Smooth muscle cell (in vitro differentiated cells): ENCODE data around the gene PRPF6. TPM values are rescaled to one million over a fixed set of nuclear protein-coding genes. Genes with fewer than 3 reads are reported as not detected.

Experiments
- DNase-seq: peaks from one replicate; lab custom pipeline; 2025; ENCODE audit not compliant: unreplicated experiment; lab: John Stamatoyannopoulos, UW
- H2AFZ ChIP-seq: fragments of 200-600 bp; sonication (generic); 2 replicates; pipeline ENCODE4 v1.6.0; 2016; ENCODE audit warnings: antibody characterized with exemption, low read depth, mild to moderate bottlenecking
- H3F3A ChIP-seq: fragments of 200-600 bp; sonication (generic); 2 replicates; pipeline ENCODE4 v1.6.0; 2017; ENCODE audit warnings: antibody characterized with exemption, low read depth
- H3K27ac ChIP-seq: fragments of 200-600 bp; sonication (generic); 2 replicates; pipeline ENCODE4 v1.5.1; 2016; ENCODE audit warnings: low read depth, mild to moderate bottlenecking
- H3K27me3 ChIP-seq: fragments of 200-600 bp; sonication (generic); 2 replicates; pipeline ENCODE4 v1.6.1; 2016; ENCODE audit warnings: low read depth, mild to moderate bottlenecking
- H3K36me3 ChIP-seq: fragments of 200-600 bp; sonication (generic); 2 replicates; pipeline ENCODE4 v1.5.1; 2016; ENCODE audit warnings: low read depth
- H3K4me1 ChIP-seq: fragments of 200-600 bp; sonication (generic); 2 replicates; pipeline ENCODE4 v1.5.1; 2016; ENCODE audit warnings: low read depth
- H3K4me2 ChIP-seq: fragments of 200-600 bp; sonication (generic); 2 replicates; pipeline ENCODE4 v1.6.0; 2016; ENCODE audit warnings: mild to moderate bottlenecking
- H3K4me3 ChIP-seq: fragments of 200-600 bp; sonication (generic); 2 replicates; pipeline ENCODE4 v1.5.1; 2016; ENCODE audit warnings: mild to moderate bottlenecking
- H3K79me2 ChIP-seq: fragments of 200-600 bp; sonication (generic); 2 replicates; pipeline ENCODE4 v1.6.0; 2016; ENCODE audit warnings: low read depth, mild to moderate bottlenecking
- H3K9ac ChIP-seq: fragments of 200-600 bp; sonication (generic); 2 replicates; pipeline ENCODE4 v1.6.0; 2016; ENCODE audit warnings: low read depth
- H3K9me3 ChIP-seq: fragments of 200-600 bp; sonication (generic); replicated peaks from 2 replicates; pipeline ENCODE4 v1.5.1; 2016; ENCODE audit warnings: low read depth
- H4K20me1 ChIP-seq: fragments of 200-600 bp; sonication (generic); 2 replicates; pipeline ENCODE4 v1.6.0; 2016; ENCODE audit warnings: low read depth
- WGBS: methylation state at CpG from one replicate; pipeline ENCODE4 v1.1.7; 2016; ENCODE audit warnings: low lambda C conversion rate; 5-methylcytosine and 5-hydroxymethylcytosine counted together
- polyA plus RNA-seq: library from polyadenylated mRNA; unstranded; fragments of >200 nt; fragmentation: Nextera tagmentation; extraction: Ambion mirVana; gene quantifications from 2 replicates; pipeline ENCODE4 v1.2.1, GENCODE V29; 2016
- total RNA-seq: library from RNA; depleted of rRNA; stranded (reverse); fragments of >200 nt; gene quantifications from 2 replicates; pipeline ENCODE4 v1.2.3, GENCODE V29; 2014
- TF ChIP-seq, protein P1 (sequence below): fragments of 200-600 bp; sonication (generic); IDR thresholded peaks from 2 replicates; pipeline ENCODE4 v1.5.1; 2017; ENCODE audit warnings: borderline replicate concordance, mild to moderate bottlenecking, antibody characterized with exemption; ENCODE audit not compliant: insufficient read depth, poor library complexity, severe bottlenecking

PRPF6 gene
- total and polyA plus RNA-seq, 2 experiments from 2014 or later: 33.3 to 51.2 TPM

DNA sequence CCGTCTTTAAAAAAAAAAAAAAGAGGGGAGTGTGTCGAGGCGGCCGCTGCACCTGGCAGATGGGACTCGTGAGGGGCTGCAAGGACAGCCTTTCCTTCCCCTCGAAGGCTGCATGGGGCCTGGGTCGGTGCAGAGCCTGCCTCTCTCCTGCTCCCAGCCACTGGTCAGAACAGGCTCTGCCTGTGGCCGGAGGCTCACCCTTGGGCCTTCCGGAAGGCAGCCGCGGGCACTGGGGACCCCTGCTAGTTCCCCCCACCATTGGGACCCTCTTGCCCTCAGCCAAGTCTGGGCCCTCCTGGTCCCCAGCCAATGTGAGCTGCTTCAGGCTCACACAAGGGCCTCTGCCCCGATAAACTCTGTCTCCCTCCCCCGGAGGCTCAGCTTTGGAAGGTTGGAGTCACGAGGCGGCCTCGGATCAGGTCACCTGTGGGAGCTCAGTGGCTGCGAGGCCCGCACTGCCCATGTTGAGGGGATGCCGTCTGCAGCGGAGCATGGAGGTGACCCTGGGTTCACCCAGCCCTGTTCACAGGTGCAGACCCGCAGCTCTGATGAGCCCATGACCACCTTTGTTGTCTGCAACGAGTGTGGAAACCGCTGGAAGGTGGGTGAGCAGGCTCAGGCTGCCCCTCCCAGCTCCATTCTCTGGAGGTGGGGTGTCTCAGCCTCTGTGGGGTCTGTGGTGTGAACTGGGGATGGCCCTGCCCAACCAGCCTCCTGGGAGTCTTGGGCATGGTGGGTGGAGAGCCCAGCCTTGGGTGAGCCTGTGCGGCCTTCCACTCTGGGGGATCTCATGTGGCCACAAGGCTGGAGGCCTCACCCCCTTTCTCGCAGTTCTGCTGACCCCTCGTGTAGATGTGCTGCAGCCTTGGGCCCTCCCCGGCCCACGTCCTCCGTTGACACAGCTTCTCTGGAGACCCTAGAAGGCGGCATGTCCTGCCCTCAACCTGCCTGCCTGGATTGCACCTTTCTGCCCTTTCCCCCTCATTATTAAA is 90.7 kb downstream of the PRPF6 start:
- H3K4me2 ChIP-seq: no peak overlapping the region
- WGBS: 94% methylated on average over 28 of the region's 30 CpGs
- H3K27me3 ChIP-seq: no peaks in the 10 kb centered on the region

DNA sequence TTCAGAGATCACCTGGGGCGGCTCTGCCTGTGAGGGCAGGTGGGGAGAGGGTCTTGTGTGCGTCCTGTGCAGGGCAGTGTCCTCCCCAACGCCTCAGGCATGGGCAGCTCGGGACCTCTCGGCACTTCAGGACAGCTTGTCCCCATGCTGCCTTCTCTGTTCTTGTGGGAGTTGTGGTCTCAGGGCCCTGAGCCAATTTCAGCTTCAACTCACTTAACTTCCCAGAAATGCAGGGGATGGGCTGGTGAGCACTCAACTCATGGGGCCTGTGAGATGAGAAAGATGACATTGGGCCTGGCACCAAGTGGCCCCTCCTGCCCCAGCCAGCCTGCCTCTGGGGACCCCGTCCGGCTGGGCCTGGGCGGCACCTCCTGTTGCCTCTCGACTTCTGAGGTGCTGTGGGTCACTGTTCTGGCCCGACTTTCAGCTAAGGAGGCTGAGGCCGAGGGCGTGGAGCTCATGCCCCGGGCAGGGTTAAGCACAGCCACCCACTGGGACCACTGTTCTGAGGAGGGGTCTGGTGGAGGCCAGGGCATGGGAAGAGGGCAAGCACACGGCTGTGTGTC is 91.6 kb downstream of the PRPF6 start:
- H3K79me2 ChIP-seq: no peaks in the 10 kb centered on the region
- H3K9ac ChIP-seq: no peak overlapping the region
- no peaks in the 10 kb centered on the region for H3K4me1 ChIP-seq
- H3K27ac ChIP-seq: no peak overlapping the region
- no peaks in the 10 kb centered on the region for H3K9me3 ChIP-seq
- no peaks in the 10 kb centered on the region for H4K20me1 ChIP-seq
- no peak for DNase-seq
- no peak overlapping the region for H3K4me3 ChIP-seq
- H3K36me3 ChIP-seq: no peaks in the 10 kb centered on the region
- TF ChIP-seq, protein P1, sequence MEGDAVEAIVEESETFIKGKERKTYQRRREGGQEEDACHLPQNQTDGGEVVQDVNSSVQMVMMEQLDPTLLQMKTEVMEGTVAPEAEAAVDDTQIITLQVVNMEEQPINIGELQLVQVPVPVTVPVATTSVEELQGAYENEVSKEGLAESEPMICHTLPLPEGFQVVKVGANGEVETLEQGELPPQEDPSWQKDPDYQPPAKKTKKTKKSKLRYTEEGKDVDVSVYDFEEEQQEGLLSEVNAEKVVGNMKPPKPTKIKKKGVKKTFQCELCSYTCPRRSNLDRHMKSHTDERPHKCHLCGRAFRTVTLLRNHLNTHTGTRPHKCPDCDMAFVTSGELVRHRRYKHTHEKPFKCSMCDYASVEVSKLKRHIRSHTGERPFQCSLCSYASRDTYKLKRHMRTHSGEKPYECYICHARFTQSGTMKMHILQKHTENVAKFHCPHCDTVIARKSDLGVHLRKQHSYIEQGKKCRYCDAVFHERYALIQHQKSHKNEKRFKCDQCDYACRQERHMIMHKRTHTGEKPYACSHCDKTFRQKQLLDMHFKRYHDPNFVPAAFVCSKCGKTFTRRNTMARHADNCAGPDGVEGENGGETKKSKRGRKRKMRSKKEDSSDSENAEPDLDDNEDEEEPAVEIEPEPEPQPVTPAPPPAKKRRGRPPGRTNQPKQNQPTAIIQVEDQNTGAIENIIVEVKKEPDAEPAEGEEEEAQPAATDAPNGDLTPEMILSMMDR: no peak
- no peaks in the 10 kb centered on the region for H3F3A ChIP-seq
- no peak overlapping the region for H2AFZ ChIP-seq
- no peak overlapping the region for H3K4me2 ChIP-seq
- H3K27me3 ChIP-seq: no peaks in the 10 kb centered on the region
- WGBS: 96% methylated on average over 14 of the region's 14 CpGs

More for the DNA sequence above, 90.7 kb downstream of the PRPF6 start:
- TF ChIP-seq, protein P1: no peak
- no peaks in the 10 kb centered on the region for H4K20me1 ChIP-seq
- DNase-seq: no peak
- H3K9me3 ChIP-seq: no peaks in the 10 kb centered on the region
- H3K36me3 ChIP-seq: no peaks in the 10 kb centered on the region
- no peak overlapping the region for H3K27ac ChIP-seq
- no peaks in the 10 kb centered on the region for H3K79me2 ChIP-seq
- H3K9ac ChIP-seq: no peak overlapping the region
- no peaks in the 10 kb centered on the region for H3F3A ChIP-seq
- no peaks in the 10 kb centered on the region for H3K4me1 ChIP-seq
- no peak overlapping the region for H2AFZ ChIP-seq
- H3K4me3 ChIP-seq: no peak overlapping the region

DNA sequence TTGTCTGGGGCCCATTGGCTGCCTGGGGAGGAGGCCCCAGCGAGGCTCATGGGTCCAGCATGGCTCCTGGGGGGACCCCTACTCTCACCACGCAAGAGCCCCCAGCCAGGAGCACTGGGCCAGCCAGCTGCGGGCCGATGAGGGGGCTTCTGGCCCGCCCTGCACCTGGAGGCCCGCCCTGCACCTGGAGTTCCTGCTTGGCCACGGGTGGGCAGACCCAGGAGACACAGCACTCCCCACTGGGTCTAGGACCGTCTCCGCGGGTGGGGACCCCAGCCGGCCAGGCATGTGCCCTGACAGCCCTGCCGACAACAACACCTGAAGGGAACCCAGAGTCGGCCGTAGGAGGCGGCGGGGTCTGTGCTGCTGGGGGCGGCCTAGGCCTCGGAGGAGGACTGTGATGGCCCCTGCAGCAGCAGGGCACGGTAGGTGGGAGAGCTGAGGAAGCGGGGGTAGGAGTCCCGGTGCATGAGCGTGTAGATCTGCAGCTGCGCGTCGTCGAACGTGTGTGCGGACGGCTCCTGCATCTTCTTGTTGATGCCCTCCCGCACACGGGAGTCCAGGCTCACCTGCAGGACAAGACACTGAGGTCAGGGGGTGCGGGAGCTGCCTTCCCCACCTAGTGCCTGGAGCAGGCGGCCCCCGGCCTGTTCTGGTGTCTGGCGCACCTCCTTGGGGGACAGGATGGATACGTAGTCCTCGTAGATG is 92.7 kb downstream of the PRPF6 start:
- H3K4me1 ChIP-seq: no peaks in the 10 kb centered on the region
- H3F3A ChIP-seq: no peaks in the 10 kb centered on the region
- no peak overlapping the region for H3K4me3 ChIP-seq
- no peak for DNase-seq
- no peak overlapping the region for H3K4me2 ChIP-seq
- no peaks in the 10 kb centered on the region for H4K20me1 ChIP-seq
- no peaks in the 10 kb centered on the region for H3K9me3 ChIP-seq
- H3K9ac ChIP-seq: no peak overlapping the region
- H3K36me3 ChIP-seq: no peaks in the 10 kb centered on the region
- H2AFZ ChIP-seq: no peak overlapping the region
- 96% methylated on average over 35 of the region's 37 CpGs for WGBS
- TF ChIP-seq, protein P1: no peak
- H3K79me2 ChIP-seq: no peaks in the 10 kb centered on the region
- H3K27me3 ChIP-seq: no peaks in the 10 kb centered on the region
- H3K27ac ChIP-seq: no peak overlapping the region
